Measurements from ENCODE around the gene NRIP1. TPM values are rescaled to one million over a fixed set of nuclear protein-coding genes. Genes with fewer than 3 reads are reported as not detected.

The NRIP1 gene
- total and polyA plus RNA-seq, 2 donors (not counting 1 experiment from before 2014, with no cell fraction given) = 3.3 to 32.1 TPM

DNA sequence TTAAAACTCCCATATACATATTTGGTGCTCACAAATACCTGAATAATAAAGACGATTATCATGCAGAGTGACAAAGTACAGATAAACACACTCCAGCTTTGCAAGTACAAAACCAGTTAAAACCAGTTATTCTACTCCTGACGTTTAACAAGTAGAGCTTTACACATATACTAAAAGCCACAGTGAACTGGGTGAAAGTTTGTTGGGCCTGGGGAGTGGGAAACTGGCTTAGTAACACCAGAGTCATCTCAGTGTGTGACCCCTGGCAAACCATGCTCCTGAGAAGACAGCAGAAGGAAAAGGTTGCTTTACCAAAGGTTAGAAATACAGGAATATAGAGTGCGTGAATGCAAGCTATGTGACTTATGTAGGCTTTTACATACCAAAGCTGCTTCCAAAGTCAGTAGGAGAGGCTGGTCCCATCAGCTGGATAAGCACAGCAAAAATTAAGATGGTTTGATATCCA, 148.1 kb downstream of the NRIP1 start:
- Mint-ChIP-seq H3K9me3 (ENCODE audit: insufficient read depth) (no peaks in the 10 kb centered on the region), H3K27ac (no peak overlapping the region), H3K4me3 (no peak overlapping the region), H3K4me1 (no peaks in the 10 kb centered on the region), H3K27me3 (no peaks in the 10 kb centered on the region)
- WGBS (ENCODE audit: insufficient coverage) = no CpG with 5 or more reads among the region's 3 CpGs
- no peak overlapping the region for H3K9ac ChIP-seq (ENCODE audit: low read length)
- ChIA-PET POLR2A (no interaction called here), CTCF (no interaction called here)
- TF ChIP-seq EZH2 (IDR thresholded peaks at IDR 0.05; ENCODE audit: borderline replicate concordance, insufficient read depth, low read depth, low read length, poor library complexity, severe bottlenecking) = no peak
- TF ChIP-seq, protein P1, sequence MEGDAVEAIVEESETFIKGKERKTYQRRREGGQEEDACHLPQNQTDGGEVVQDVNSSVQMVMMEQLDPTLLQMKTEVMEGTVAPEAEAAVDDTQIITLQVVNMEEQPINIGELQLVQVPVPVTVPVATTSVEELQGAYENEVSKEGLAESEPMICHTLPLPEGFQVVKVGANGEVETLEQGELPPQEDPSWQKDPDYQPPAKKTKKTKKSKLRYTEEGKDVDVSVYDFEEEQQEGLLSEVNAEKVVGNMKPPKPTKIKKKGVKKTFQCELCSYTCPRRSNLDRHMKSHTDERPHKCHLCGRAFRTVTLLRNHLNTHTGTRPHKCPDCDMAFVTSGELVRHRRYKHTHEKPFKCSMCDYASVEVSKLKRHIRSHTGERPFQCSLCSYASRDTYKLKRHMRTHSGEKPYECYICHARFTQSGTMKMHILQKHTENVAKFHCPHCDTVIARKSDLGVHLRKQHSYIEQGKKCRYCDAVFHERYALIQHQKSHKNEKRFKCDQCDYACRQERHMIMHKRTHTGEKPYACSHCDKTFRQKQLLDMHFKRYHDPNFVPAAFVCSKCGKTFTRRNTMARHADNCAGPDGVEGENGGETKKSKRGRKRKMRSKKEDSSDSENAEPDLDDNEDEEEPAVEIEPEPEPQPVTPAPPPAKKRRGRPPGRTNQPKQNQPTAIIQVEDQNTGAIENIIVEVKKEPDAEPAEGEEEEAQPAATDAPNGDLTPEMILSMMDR (IDR thresholded peaks at IDR 0.05) = no peak
- H4K20me1 ChIP-seq (ENCODE audit: control insufficient read depth, insufficient read depth, low read length, poor library complexity, severe bottlenecking) = no peaks in the 10 kb centered on the region
- no peak overlapping the region for H3K4me3 ChIP-seq (ENCODE audit: control extremely low read depth in 1 of 5, extremely low read depth in 1 of 5, insufficient read depth in 1 of 5, low read depth in 2 of 5, low read length in 4 of 5)
- H3K4me2 ChIP-seq (replicated peaks; ENCODE audit: low read depth, low read length, poor library complexity, severe bottlenecking) = no peak overlapping the region
- no peaks in the 10 kb centered on the region for H3K36me3 ChIP-seq (replicated peaks in 1 of 2; ENCODE audit: control extremely low read depth in 1 of 2, control insufficient read depth in 1 of 2, extremely low read depth in 1 of 2, insufficient read depth in 2 of 2, low read length in 1 of 2)
- intact Hi-C loops (cut with micrococcal nuclease) = no loop called here
- H2AFZ ChIP-seq (ENCODE audit: insufficient read depth, low read depth, low read length, poor library complexity, severe bottlenecking) = no peak overlapping the region
- H3K27ac ChIP-seq (ENCODE audit: low read length in 2 of 2) = no peak overlapping the region
- H3K4me1 ChIP-seq (ENCODE audit: control insufficient read depth in 2 of 2, insufficient read depth in 2 of 2, low read length in 2 of 2) = no peaks in the 10 kb centered on the region
- DNase-seq (no peak), ATAC-seq (ENCODE audit: low read depth) (no peak)
- no peaks in the 10 kb centered on the region for H3K27me3 ChIP-seq (replicated peaks in 1 of 4; ENCODE audit: control extremely low read depth in 1 of 4, control insufficient read depth in 3 of 4, insufficient read depth in 4 of 4, low read length in 3 of 4)
- H3K79me2 ChIP-seq (ENCODE audit: control insufficient read depth, insufficient read depth, low read length) = no peaks in the 10 kb centered on the region
- no peaks in the 10 kb centered on the region for H3K9me3 ChIP-seq (ENCODE audit: control extremely low read depth in 1 of 3, control insufficient read depth in 2 of 3, insufficient read depth in 1 of 3, low read length in 2 of 3)

DNA sequence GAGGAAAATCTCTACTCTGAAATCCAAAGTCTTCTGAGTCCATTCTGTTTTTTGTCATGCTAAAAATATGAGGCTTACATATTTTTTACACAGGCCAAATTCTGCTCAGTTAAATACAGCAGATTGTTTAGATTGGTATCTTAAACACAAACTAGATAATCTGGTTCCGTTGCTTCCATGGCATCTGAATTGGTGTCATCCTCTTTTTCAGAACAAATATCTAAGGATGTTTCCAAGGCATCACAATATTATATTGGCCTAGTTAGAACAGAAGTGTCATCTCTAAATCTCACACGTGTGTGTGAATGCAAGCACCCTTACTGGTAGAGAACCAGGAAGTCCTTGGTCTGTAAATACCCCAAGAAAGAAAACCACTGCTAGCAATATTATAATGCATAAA, 151.2 kb downstream of the NRIP1 start:
- Histone ChIP-seq H3K4me2 (replicated peaks; ENCODE audit: low read depth, low read length, poor library complexity, severe bottlenecking) (no peak overlapping the region), H3K9ac (ENCODE audit: low read length) (no peak overlapping the region), H3K79me2 (ENCODE audit: control insufficient read depth, insufficient read depth, low read length) (no peaks in the 10 kb centered on the region), H3K4me1 (ENCODE audit: control insufficient read depth in 2 of 2, insufficient read depth in 2 of 2, low read length in 2 of 2) (no peaks in the 10 kb centered on the region), H3K9me3 (ENCODE audit: control extremely low read depth in 1 of 3, control insufficient read depth in 2 of 3, insufficient read depth in 1 of 3, low read length in 2 of 3) (no peaks in the 10 kb centered on the region), H3K27me3 (replicated peaks in 1 of 4; ENCODE audit: control extremely low read depth in 1 of 4, control insufficient read depth in 3 of 4, insufficient read depth in 4 of 4, low read length in 3 of 4) (no peaks in the 10 kb centered on the region), H3K4me3 (ENCODE audit: control extremely low read depth in 1 of 5, extremely low read depth in 1 of 5, insufficient read depth in 1 of 5, low read depth in 2 of 5, low read length in 4 of 5) (no peak overlapping the region), H2AFZ (ENCODE audit: insufficient read depth, low read depth, low read length, poor library complexity, severe bottlenecking) (no peak overlapping the region), H3K27ac (ENCODE audit: low read length in 2 of 2) (no peak overlapping the region), H4K20me1 (ENCODE audit: control insufficient read depth, insufficient read depth, low read length, poor library complexity, severe bottlenecking) (no peaks in the 10 kb centered on the region), H3K36me3 (replicated peaks in 1 of 2; ENCODE audit: control extremely low read depth in 1 of 2, control insufficient read depth in 1 of 2, extremely low read depth in 1 of 2, insufficient read depth in 2 of 2, low read length in 1 of 2) (no peaks in the 10 kb centered on the region)
- Mint-ChIP-seq H3K27me3 (no peaks in the 10 kb centered on the region), H3K9me3 (ENCODE audit: insufficient read depth) (no peaks in the 10 kb centered on the region), H3K4me1 (no peaks in the 10 kb centered on the region), H3K4me3 (no peak overlapping the region), H3K27ac (no peak overlapping the region)
- ChIA-PET CTCF (no interaction called here), POLR2A (no interaction called here)
- intact Hi-C loops (cut with micrococcal nuclease) = no loop called here
- ATAC-seq (ENCODE audit: low read depth) = no peak
- no peak for DNase-seq
- WGBS (ENCODE audit: insufficient coverage) = no CpG with 5 or more reads among the region's 2 CpGs
- no peak for TF ChIP-seq EZH2 (IDR thresholded peaks at IDR 0.05; ENCODE audit: borderline replicate concordance, insufficient read depth, low read depth, low read length, poor library complexity, severe bottlenecking)
- TF ChIP-seq, protein P1 (IDR thresholded peaks at IDR 0.05) = no peak

All from B cell (primary cell).